Ectodermal cell (in vitro differentiated cells): ENCODE measurements around the gene UNC5A.

Source experiments
- H3K27ac ChIP-seq: 2 replicates; pipeline ENCODE4 v1.7.0; 2013; ENCODE audit warnings: mild to moderate bottlenecking, low read depth, low read length; ENCODE audit not compliant: insufficient read depth, poor library complexity, severe bottlenecking
- H3K27me3 ChIP-seq: 2 replicates; pipeline ENCODE4 v1.7.0; 2013; ENCODE audit warnings: mild to moderate bottlenecking, low read length; ENCODE audit not compliant: insufficient read depth, control insufficient read depth, poor library complexity, severe bottlenecking
- H3K36me3 ChIP-seq: one replicate; pipeline ENCODE4 v1.7.0; 2013; ENCODE audit warnings: low read length; ENCODE audit not compliant: control insufficient read depth, insufficient read depth
- H3K4me1 ChIP-seq: one replicate; pipeline ENCODE4 v1.7.0; 2013; ENCODE audit warnings: low read length; ENCODE audit not compliant: control insufficient read depth, insufficient read depth
- H3K4me3 ChIP-seq: 2 replicates; pipeline ENCODE4 v1.7.0; 2013; ENCODE audit warnings: low read depth, low read length, control low read depth; ENCODE audit not compliant: insufficient read depth
- H3K9me3 ChIP-seq: 2 replicates; pipeline ENCODE4 v1.7.0; 2013; ENCODE audit warnings: mild to moderate bottlenecking, low read length, moderate library complexity; ENCODE audit not compliant: control insufficient read depth
- WGBS, 2 experiments: methylation state at CpG; one replicate each; pipeline ENCODE4 v1.1.7; 2013; ENCODE audit warnings: missing lambda C conversion rate in 2 of 2; 5-methylcytosine and 5-hydroxymethylcytosine counted together

Gene UNC5A

DNA sequence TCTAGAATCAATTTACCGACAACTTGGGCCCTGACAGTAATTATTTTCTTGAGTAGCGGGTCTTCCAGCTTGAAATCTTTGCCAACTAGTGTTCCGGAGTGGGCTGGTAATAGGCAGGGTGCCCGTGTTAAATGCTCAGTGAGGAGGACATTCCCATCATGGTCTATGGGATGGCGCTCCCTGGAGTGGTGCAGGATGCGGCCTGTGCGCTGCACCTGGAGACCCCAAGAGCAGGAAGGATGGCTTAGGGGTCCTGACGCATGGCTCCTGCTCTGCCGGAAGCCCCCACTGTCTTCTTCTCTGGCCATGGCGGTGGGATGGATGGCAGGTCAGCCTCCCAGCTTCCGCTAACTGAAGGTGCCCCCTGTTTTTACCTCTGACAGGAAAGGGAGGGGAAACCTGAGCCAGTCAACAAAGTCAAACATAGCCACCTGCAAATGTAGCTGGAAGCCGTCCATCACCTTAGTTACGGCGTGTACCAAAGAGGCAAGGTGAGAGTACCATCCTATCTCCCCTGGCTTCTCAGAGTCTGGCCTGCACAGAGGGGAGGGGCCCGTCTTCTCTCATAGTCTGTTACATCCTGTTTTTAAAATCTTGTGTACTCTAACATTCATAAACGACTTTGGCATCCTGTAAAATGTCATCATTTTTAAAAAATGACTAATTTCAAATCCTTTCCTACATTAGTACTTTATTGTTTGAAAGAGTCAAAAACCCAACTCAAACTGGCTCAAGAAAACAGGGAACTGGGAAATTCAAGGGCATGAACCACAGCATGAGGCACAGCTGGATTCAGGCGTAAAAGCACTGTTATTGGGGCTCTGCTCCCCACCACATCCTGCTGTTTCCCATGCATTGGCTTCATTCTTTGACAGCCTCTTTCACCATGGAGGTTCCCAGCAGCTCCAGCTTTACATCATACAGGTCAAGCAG lies 28.5 kb upstream of the UNC5A start:
- H3K27me3 ChIP-seq, result peaks cover 3% of the 10 kb centered on the region
- no peaks in the 10 kb centered on the region for H3K36me3 ChIP-seq
- no peak overlapping the region for H3K27ac ChIP-seq
- no peak overlapping the region for H3K4me3 ChIP-seq
- no peaks in the 10 kb centered on the region for H3K9me3 ChIP-seq
- peaks cover 11% of the 10 kb centered on the region for H3K4me1 ChIP-seq
- 93 to 94% methylated on average over 17 of the region's 17 CpGs for WGBS, 2 experiments

DNA sequence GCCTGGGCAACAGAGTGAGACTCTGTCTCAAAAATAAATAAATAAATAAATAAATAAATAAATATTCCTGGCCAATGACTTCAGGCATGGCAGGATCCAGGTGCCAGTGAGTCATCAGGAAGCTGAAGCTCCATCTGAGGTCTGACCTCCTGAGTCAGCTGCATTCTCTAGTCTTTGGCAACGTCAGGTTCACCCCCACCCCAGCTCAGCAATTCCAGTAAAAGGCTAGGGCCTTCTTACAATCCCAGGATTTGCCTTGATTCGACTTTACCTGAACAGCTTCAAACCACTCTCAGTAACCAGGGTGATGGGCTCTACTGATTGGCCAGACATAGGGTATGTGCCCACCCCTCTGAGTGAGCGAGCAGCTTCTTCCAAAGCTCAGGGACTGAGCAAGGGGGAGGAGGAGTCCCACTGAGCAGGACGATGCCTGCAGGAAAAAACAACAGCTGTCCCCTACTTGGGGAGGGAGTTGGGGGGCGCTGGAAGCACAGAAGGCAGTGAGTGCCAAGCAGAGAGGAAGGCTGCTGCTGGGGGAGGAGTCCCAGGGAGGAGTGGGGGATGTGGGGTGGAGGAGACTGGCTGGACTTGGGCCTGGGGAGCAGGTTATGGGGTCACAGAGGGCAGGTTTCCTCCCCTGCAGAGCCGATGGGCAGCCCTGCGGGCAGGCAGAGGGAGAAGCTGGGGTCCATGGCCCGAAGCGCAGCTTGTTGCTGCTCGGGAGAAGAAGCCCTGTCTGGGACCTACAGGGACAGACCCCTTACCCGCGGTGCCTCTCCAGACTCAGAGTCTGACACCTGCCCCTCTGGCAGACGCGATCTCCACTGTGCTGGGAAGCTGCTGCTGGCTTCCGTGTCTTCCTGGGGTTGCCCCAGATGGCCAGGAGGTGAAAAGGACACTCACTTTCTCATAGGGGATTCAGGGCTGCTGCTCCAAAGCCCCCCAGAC lies 25.9 kb upstream of the UNC5A start:
- Histone ChIP-seq H3K36me3 (no peaks in the 10 kb centered on the region), H3K4me3 (no peak overlapping the region), H3K27me3 (peaks cover 15% of the 10 kb centered on the region), H3K9me3 (no peaks in the 10 kb centered on the region), H3K4me1 (peaks cover 18% of the 10 kb centered on the region), H3K27ac (no peak overlapping the region)
- WGBS, 2 experiments, result 23 to 25% methylated on average over 15 of the region's 15 CpGs

DNA sequence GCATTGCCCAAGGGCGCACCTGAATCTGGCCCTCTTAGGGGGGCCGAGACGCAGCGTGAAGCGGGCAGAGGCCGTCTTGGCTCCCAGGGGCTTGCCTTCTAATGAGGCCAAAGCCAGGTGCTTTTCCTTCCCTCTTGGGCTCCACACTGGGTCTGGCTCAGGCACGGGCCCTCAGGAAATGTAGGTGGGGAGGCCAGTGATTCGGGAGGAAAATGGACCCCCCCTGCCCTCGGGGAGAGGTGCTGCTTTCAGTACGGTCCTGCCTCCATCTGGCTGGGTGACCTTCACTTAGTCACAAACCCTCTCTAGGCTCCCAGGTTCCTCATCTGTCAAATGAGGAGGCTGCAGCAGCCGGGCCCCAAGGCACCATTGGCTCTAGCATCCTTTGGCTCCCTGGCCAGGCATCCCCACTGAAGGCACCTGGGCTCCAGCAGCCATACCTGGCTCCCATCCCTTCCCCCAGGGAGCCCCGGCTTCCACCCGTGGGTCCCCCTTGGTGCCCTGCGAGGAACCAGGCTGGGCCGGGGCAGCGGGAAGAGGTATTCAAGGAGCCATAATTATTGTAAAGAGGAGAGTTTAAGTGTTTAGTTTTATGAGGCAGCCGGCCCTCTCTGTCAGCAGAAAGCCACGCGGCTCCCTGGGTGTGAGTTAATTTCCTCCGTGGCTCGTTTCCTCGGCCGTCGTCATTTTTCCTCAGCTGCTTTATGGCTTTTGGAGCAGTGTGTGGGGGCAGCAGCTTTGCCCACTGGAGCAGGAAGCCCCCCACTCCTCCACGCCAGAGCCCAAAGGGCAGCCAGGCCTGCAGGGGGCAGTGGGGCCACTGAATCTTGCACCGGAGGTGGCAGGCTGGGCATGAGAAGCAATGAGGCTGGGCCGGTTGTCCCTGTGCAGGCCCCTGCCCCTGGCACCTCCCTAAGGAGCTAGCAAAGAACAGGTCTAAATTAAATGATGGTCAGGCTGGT lies 24.9 kb upstream of the UNC5A start:
- no peak overlapping the region for H3K27ac ChIP-seq
- WGBS, 2 experiments, result 85 to 86% methylated on average over 27 of the region's 27 CpGs
- H3K27me3 ChIP-seq, result peaks cover 16% of the 10 kb centered on the region
- peaks cover 22% of the 10 kb centered on the region for H3K4me1 ChIP-seq
- no peaks in the 10 kb centered on the region for H3K36me3 ChIP-seq
- no peak overlapping the region for H3K4me3 ChIP-seq
- H3K9me3 ChIP-seq, result no peaks in the 10 kb centered on the region

DNA sequence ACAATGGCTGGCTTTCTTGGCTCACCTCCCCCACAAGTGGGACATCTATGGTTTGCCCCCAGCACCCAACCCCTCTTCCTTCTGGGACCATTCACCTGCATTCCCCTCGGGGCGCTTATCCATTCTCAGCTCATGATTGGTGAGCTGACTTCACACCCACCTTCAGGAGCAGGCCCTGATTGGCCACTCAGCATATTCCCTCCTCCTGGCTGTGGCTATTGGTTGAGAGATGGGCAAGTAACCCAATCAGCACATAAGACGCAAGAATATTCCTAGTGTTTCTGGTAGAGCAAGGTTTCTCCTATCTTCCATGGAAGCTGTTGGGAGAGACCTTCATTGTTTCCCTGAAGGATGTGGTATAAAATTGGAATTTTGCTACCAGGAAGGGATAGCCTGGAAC lies 22.7 kb upstream of the UNC5A start:
- 91 to 93% methylated on average over 3 of the region's 3 CpGs for WGBS, 2 experiments
- Histone ChIP-seq H3K9me3 (no peaks in the 10 kb centered on the region), H3K36me3 (no peaks in the 10 kb centered on the region), H3K27me3 (peaks cover 25% of the 10 kb centered on the region), H3K4me1 (peaks cover 25% of the 10 kb centered on the region), H3K4me3 (no peak overlapping the region), H3K27ac (no peak overlapping the region)

DNA sequence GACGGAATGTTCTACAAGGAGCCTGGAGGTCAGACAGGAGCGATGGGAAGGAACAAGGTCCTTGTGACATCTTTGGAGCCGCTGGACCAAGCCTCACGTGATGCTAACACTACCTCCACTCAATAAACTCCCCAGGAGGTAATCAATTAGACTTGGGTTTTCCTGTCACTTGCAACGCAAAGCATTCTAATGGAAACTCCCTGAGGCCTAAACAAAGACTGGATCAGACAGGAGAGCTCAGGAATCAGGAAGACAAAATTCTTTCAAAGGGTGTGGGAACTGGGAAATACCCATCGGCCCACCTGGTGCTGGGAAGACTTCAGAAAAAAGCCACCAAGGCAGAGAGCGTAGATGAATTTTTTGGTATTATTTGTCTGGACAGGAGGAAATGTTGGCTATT lies 22.3 kb upstream of the UNC5A start:
- H3K4me1 ChIP-seq, result peaks cover 29% of the 10 kb centered on the region
- H3K4me3 ChIP-seq, result no peak overlapping the region
- H3K27me3 ChIP-seq, result peaks cover 27% of the 10 kb centered on the region
- no peaks in the 10 kb centered on the region for H3K36me3 ChIP-seq
- no peaks in the 10 kb centered on the region for H3K9me3 ChIP-seq
- H3K27ac ChIP-seq, result no peak overlapping the region
- 54 to 61% methylated on average over 7 of the region's 7 CpGs for WGBS, 2 experiments

DNA sequence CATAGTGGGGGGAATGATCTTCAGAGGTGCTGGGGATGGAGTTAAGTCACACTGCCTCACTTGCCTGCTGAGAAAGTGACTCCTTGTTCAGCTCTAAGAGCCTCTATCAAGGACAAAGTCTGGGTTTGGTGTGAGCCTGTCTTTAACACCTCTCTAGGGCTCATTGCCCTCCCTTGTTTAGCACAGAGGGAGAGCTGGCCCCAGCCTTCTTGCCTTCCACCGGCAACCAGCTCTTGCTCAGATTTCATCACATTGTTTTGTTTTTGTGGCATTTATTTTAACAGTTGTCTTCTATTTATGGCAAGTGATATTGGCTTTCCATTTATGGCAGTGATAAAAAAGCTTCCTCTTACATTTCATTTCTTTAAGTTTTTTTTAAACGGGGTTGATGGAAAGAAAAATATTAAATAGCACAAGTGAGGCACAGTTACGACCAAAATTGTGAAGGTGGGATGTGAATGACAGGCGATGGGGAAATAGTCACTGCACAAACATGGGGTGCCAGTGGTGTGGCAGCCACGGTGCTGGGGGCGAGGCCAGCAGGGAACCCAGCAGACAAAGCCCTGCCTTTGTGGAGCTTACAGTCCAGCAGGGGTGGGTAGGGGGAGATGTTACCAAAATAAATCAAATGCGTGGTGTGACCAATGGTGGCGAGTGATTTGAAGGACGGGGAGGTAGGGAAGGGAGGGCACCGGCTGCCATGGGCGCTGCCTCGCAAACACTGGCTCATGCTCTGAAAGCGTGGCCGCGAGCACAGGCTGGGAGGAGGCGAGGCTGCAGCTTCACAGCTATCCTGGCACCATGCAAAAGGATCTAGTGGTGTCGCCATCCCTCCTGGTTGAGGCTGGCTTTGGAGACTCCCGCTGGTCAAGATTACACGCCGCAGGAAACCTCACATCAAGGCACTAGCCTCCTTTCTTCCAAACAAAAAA lies 21.2 kb upstream of the UNC5A start:
- H3K36me3 ChIP-seq, result no peaks in the 10 kb centered on the region
- peaks cover 29% of the 10 kb centered on the region for H3K27me3 ChIP-seq
- no peaks in the 10 kb centered on the region for H3K9me3 ChIP-seq
- 50 to 51% methylated on average over 20 of the region's 20 CpGs for WGBS, 2 experiments
- no peak overlapping the region for H3K27ac ChIP-seq
- no peak overlapping the region for H3K4me3 ChIP-seq
- H3K4me1 ChIP-seq, result peaks cover 31% of the 10 kb centered on the region

DNA sequence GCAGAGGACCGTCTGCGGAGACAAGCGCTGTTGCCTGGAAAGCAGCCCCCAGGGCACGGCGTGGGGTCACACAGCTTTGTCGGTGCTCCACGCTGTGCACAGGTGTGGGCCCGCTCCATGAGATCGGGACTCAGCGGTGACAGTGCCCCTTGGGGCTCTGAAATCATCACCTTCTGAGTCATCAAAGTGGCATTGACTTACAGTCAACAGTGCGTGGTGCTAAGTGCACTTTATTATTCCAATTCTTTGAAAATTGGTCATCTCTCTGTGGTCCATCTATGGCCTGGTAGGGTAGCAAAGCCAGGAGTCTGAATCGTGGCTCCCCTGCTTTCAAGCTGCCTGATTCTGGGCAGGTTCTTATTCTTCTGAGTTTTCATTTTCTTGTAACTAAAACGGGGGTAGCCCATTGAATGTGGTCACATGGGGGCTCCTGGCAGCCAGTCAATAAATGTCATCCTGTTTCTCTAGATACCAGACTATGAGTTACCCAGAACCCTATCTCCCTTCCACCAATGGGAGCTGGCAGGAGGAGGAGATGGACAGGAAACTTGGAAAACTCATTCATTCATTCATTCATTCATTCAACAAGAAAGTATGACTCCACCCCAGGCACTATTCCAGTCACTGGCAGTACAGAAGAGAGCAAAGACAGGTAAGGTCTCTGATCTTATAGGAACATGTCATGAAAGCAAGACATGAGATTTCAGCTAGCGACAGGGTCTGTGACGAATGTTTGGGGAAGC lies 20.3 kb upstream of the UNC5A start:
- Histone ChIP-seq H3K27ac (no peak overlapping the region), H3K36me3 (no peaks in the 10 kb centered on the region), H3K9me3 (no peaks in the 10 kb centered on the region), H3K27me3 (peaks cover 29% of the 10 kb centered on the region), H3K4me1 (peaks cover 23% of the 10 kb centered on the region), H3K4me3 (no peak overlapping the region)
- 48 to 50% methylated on average over 15 of the region's 15 CpGs for WGBS, 2 experiments

DNA sequence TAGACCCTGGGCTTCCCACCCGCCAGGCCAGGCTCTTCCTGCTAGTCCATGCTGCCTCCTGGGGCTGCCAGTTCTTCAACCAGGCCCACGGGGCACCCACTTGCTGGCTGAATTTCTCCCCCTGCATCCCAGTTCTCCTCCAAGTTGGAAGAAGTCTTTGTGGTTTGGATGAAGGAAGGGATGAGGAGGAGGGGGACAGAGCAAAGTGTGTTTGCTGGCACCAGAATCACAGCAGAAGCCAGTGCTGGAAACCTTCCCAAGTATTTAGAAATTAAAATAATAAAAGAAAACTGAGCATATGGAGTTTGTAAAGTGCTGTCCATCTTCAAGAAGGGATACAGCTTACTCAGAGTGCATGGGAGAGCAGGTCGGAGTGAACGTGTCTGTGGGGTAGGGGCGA lies 19.4 kb upstream of the UNC5A start:
- Histone ChIP-seq H3K27me3 (peaks cover 27% of the 10 kb centered on the region), H3K36me3 (no peaks in the 10 kb centered on the region), H3K4me3 (no peak overlapping the region), H3K9me3 (no peaks in the 10 kb centered on the region), H3K4me1 (peaks cover 20% of the 10 kb centered on the region), H3K27ac (no peak overlapping the region)
- 89 to 94% methylated on average over 5 of the region's 5 CpGs for WGBS, 2 experiments
